ENCODE results near the gene FCGR1A.
"Not testable (repeated sequence)": the region's sequence is repeated elsewhere in the genome, so short reads cannot be mapped to it uniquely, and the experiment has no call there.

DNA sequence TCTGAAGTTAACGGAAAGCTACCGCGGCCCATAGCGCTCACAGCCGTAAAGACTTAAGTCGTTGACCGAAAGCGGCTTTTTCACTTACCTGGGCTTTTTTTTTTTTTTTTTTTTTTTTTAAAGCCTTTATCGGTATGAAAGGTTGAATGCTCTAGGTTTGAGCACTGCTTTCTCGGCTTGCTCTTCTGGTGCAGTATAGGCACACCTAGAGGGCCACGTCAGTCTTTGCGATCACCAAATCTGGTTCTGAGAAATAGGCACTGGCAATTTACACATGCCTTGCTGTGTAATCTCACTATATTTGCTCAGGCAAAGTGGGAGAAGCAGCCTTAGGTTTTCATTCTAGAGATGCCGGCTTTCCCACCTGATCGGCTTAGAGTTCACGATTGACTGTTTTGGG, 50.6 kb downstream of the FCGR1A start:
- TF ChIP-seq, protein P1, sequence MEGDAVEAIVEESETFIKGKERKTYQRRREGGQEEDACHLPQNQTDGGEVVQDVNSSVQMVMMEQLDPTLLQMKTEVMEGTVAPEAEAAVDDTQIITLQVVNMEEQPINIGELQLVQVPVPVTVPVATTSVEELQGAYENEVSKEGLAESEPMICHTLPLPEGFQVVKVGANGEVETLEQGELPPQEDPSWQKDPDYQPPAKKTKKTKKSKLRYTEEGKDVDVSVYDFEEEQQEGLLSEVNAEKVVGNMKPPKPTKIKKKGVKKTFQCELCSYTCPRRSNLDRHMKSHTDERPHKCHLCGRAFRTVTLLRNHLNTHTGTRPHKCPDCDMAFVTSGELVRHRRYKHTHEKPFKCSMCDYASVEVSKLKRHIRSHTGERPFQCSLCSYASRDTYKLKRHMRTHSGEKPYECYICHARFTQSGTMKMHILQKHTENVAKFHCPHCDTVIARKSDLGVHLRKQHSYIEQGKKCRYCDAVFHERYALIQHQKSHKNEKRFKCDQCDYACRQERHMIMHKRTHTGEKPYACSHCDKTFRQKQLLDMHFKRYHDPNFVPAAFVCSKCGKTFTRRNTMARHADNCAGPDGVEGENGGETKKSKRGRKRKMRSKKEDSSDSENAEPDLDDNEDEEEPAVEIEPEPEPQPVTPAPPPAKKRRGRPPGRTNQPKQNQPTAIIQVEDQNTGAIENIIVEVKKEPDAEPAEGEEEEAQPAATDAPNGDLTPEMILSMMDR (IDR thresholded peaks at IDR 0.05) = not testable (repeated sequence)
- TF ChIP-seq EZH2 (IDR thresholded peaks at IDR 0.05; ENCODE audit: borderline replicate concordance, insufficient read depth, low read depth, low read length, poor library complexity, severe bottlenecking) = not testable (repeated sequence)

Measured in B cell (primary cell).